Astrocyte (in vitro differentiated cells and primary cell): ENCODE results near the gene PINLYP. TPM values are rescaled to one million over a fixed set of nuclear protein-coding genes. Genes with fewer than 3 reads are reported as not detected.

Source experiments
- DNase-seq: peaks from one replicate; pipeline ENCODE4 v3.0.0-alpha.2; 2010; ENCODE audit warnings: low read depth
- FAIRE-seq: peaks from 2 replicates; lab custom pipeline; 2011; peaks lifted over from hg19 to GRCh38; lab: Jason Lieb, UNC
- H2AFZ ChIP-seq: 2 replicates; pipeline ENCODE4 v1.6.0; 2012; ENCODE audit warnings: low read depth, low read length, inconsistent platforms
- H3K27ac ChIP-seq: 2 replicates; pipeline ENCODE4 v1.5.1; 2011; ENCODE audit warnings: low read depth, low read length, inconsistent platforms
- H3K27me3 ChIP-seq: 2 replicates; pipeline ENCODE4 v1.6.0; 2011; ENCODE audit warnings: low read length, inconsistent platforms; ENCODE audit not compliant: insufficient read depth
- H3K36me3 ChIP-seq: 2 replicates; pipeline ENCODE4 v1.5.1; 2011; ENCODE audit warnings: low read length, inconsistent platforms; ENCODE audit not compliant: insufficient read depth
- H3K4me1 ChIP-seq: 2 replicates; pipeline ENCODE4 v1.5.1; 2011; ENCODE audit warnings: low read length, inconsistent platforms; ENCODE audit not compliant: insufficient read depth
- H3K4me2 ChIP-seq: 2 replicates; pipeline ENCODE4 v1.6.0; 2012; ENCODE audit warnings: low read length, inconsistent platforms
- H3K4me3 ChIP-seq: 2 replicates; pipeline ENCODE4 v1.5.1; 2011; ENCODE audit warnings: low read depth, mild to moderate bottlenecking, low read length, inconsistent platforms; ENCODE audit not compliant: insufficient read depth
- H3K79me2 ChIP-seq: 2 replicates; pipeline ENCODE4 v1.6.0; 2012; ENCODE audit warnings: mild to moderate bottlenecking, low read length, inconsistent platforms; ENCODE audit not compliant: insufficient read depth
- H3K9ac ChIP-seq: 2 replicates; pipeline ENCODE4 v1.6.0; 2012; ENCODE audit warnings: mild to moderate bottlenecking, low read length, inconsistent platforms
- H3K9me3 ChIP-seq: 2 replicates; pipeline ENCODE4 v1.5.1; 2012; ENCODE audit warnings: low read depth, mild to moderate bottlenecking, low read length, inconsistent platforms; ENCODE audit not compliant: insufficient read depth
- H4K20me1 ChIP-seq: 2 replicates; pipeline ENCODE4 v1.6.0; 2012; ENCODE audit warnings: low read length, inconsistent platforms; ENCODE audit not compliant: insufficient read depth
- H3K27ac Mint-ChIP-seq: one replicate; pipeline ENCODE4 v1.8.0; 2021; ENCODE audit warnings: mild to moderate bottlenecking, mixed read lengths; ENCODE audit not compliant: unreplicated experiment
- H3K27me3 Mint-ChIP-seq: one replicate; pipeline ENCODE4 v1.8.0; 2021; ENCODE audit warnings: low read depth, mixed read lengths; ENCODE audit not compliant: unreplicated experiment
- H3K36me3 Mint-ChIP-seq: one replicate; pipeline ENCODE4 v1.8.0; 2021; ENCODE audit warnings: low read depth, mixed read lengths; ENCODE audit not compliant: unreplicated experiment
- H3K4me1 Mint-ChIP-seq: one replicate; pipeline ENCODE4 v1.8.0; 2021; ENCODE audit warnings: low read depth, mixed read lengths; ENCODE audit not compliant: unreplicated experiment
- H3K4me3 Mint-ChIP-seq: one replicate; pipeline ENCODE4 v1.8.0; 2021; ENCODE audit warnings: mild to moderate bottlenecking, moderate library complexity, mixed read lengths; ENCODE audit not compliant: unreplicated experiment
- H3K9me3 Mint-ChIP-seq: one replicate; pipeline ENCODE4 v1.8.0; 2021; ENCODE audit warnings: mild to moderate bottlenecking, mixed read lengths; ENCODE audit not compliant: unreplicated experiment
- EZH2 ChIP-seq: IDR thresholded peaks from 2 replicates; pipeline ENCODE4 v1.6.1; 2012; ENCODE audit warnings: mild to moderate bottlenecking, low read length, inconsistent platforms; ENCODE audit not compliant: insufficient read depth
- total RNA-seq: library from RNA; stranded (reverse); gene quantifications from 2 replicates; pipeline ENCODE4 v1.2.1, GENCODE V29; 2021
- TF ChIP-seq, protein P1 (sequence below): IDR thresholded peaks from 2 replicates; pipeline ENCODE4 v1.5.1; 2011; ENCODE audit warnings: low read depth, mild to moderate bottlenecking, inconsistent platforms, low read length, moderate library complexity; ENCODE audit not compliant: insufficient read depth

The PINLYP gene
- total RNA-seq, 1 donor from 2014 or later: 0.30 TPM

DNA sequence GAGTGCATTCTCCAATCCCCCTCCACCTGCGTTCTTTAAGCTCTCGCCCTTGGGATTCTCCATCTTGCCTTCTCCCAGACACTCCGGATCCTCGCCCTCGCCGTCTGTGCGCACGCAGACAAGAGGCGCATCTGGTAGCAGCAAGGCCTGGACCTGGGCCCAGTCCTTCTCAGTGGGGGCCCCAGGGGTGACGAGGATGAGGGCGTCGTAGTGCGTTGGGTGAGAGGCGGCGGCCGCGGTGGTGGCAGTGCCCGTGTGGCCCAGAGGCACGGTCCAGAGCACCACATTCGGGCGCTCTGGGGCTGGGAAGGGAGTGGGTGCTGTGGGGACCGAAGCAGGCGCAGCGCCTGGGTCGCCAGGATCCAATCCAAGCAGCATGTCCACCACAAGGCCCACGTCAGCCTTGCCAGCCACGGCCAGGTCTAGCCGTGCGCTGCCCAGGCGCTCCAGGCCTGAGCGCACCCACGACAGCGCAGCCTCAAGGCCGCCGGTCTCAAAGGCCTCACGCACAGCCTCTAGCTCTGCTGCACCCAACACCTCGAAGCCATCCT is 17.3 kb downstream of the PINLYP start:
- no peak overlapping the region for H3K27ac ChIP-seq
- TF ChIP-seq, protein P1, sequence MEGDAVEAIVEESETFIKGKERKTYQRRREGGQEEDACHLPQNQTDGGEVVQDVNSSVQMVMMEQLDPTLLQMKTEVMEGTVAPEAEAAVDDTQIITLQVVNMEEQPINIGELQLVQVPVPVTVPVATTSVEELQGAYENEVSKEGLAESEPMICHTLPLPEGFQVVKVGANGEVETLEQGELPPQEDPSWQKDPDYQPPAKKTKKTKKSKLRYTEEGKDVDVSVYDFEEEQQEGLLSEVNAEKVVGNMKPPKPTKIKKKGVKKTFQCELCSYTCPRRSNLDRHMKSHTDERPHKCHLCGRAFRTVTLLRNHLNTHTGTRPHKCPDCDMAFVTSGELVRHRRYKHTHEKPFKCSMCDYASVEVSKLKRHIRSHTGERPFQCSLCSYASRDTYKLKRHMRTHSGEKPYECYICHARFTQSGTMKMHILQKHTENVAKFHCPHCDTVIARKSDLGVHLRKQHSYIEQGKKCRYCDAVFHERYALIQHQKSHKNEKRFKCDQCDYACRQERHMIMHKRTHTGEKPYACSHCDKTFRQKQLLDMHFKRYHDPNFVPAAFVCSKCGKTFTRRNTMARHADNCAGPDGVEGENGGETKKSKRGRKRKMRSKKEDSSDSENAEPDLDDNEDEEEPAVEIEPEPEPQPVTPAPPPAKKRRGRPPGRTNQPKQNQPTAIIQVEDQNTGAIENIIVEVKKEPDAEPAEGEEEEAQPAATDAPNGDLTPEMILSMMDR: no peak
- TF ChIP-seq EZH2: no peak
- H3K9me3 ChIP-seq: no peaks in the 10 kb centered on the region
- no peak for DNase-seq
- no peak overlapping the region for H3K4me3 ChIP-seq
- Mint-ChIP-seq H3K4me1 (peaks cover 17% of the 10 kb centered on the region), H3K36me3 (peaks cover 10% of the 10 kb centered on the region), H3K27me3 (no peaks in the 10 kb centered on the region), H3K27ac (peak overlapping the region; percentile 75), H3K9me3 (no peaks in the 10 kb centered on the region), H3K4me3 (peak overlapping the region; percentile 100)
- H3K79me2 ChIP-seq: peaks cover 66% of the 10 kb centered on the region
- H3K4me1 ChIP-seq: peaks cover 26% of the 10 kb centered on the region
- H3K9ac ChIP-seq: peak overlapping the region; percentile 87
- H3K27me3 ChIP-seq: no peaks in the 10 kb centered on the region
- no peak overlapping the region for H3K4me2 ChIP-seq
- peaks cover 46% of the 10 kb centered on the region for H4K20me1 ChIP-seq
- H3K36me3 ChIP-seq: peaks cover 10% of the 10 kb centered on the region
- no peak for FAIRE-seq
- H2AFZ ChIP-seq: no peak overlapping the region

DNA sequence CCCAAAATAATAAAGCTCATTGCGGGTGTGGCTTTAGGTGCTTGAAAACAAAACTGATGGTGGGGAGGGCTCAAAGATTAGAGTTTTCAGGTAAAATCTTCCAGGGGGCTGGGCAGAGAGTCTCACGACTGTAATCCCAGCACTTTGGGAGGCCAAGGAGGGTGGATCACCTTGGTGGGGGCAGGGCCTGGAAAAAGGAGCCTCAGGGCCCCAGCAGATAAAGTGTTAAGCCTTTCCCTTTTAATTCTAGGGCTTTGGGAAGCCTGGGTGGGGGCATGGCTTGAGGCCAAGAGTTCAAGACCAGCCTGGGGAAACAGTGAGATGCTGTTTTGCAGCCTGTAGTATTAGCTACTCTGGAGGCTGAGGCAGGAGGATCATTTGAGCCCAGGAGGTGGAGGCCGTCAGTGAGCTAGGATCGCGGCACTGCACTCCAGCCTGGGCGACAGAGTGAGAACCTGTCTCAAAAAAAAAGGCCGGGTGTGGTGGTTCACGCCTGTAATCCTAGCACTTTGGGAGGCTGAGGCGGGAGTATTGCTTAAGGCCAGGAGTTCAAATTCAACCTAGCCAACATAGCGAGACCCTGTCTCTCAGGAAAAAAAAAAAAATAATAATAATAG is 18.6 kb downstream of the PINLYP start:
- no peaks in the 10 kb centered on the region for H3K27me3 ChIP-seq
- H3K4me1 ChIP-seq: peaks cover 28% of the 10 kb centered on the region
- H3K4me2 ChIP-seq: peak overlapping the region; percentile 90
- no peaks in the 10 kb centered on the region for H3K9me3 ChIP-seq
- no peaks in the 10 kb centered on the region for H3K27me3 Mint-ChIP-seq
- TF ChIP-seq, protein P1: no peak
- TF ChIP-seq EZH2: no peak
- FAIRE-seq (no peak), DNase-seq (no peak)
- H4K20me1 ChIP-seq: peaks cover 39% of the 10 kb centered on the region
- peak overlapping the region; percentile 100 for H3K4me3 Mint-ChIP-seq
- peaks cover 20% of the 10 kb centered on the region for H3K4me1 Mint-ChIP-seq
- H3K9me3 Mint-ChIP-seq: no peaks in the 10 kb centered on the region
- H3K36me3 ChIP-seq: peaks cover 7% of the 10 kb centered on the region
- H3K27ac Mint-ChIP-seq: no peak overlapping the region
- H3K4me3 ChIP-seq: peak overlapping the region; percentile 85
- peaks cover 75% of the 10 kb centered on the region for H3K79me2 ChIP-seq
- no peak overlapping the region for H2AFZ ChIP-seq
- H3K27ac ChIP-seq: no peak overlapping the region
- peaks cover 8% of the 10 kb centered on the region for H3K36me3 Mint-ChIP-seq
- H3K9ac ChIP-seq: peak overlapping the region; percentile 87
